GM18907 (cell line): ENCODE measurements around the gene ADSL.
"Not testable (repeated sequence)": the region's sequence is repeated elsewhere in the genome, so short reads cannot be mapped to it uniquely, and the experiment has no call there.

Experiments used
- ATAC-seq: cut with Tn5 transposase; IDR thresholded peaks from one replicate; pipeline ENCODE4 v1.9.1; 2021; ENCODE audit warnings: mild to moderate bottlenecking, moderate library complexity; ENCODE audit not compliant: unreplicated experiment

The ADSL gene

DNA sequence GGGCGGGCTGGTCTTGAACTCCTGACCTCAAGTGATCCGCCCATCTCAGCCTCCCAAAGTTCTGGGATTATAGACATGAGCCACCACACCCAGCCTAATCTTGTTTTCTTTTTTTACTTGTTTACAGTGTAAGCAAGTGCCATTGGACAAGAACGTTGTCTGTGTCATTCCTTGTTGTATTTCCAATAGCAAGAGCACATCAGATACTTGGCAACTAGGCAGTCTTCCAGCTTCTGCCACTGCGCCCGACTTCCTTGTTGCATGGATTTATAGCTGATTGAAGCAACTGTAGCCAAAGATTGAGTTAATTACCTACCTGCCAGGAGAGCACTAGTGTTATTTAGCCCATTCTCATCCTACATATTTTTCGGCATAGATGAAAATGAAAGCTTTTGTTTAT, 21.0 kb downstream of the ADSL start:
- ATAC-seq = no peak

- ATAC-seq = no peak
Observed at GRCh38 chr22:40368016-40368415, 21.7 kb downstream of the ADSL start.

DNA sequence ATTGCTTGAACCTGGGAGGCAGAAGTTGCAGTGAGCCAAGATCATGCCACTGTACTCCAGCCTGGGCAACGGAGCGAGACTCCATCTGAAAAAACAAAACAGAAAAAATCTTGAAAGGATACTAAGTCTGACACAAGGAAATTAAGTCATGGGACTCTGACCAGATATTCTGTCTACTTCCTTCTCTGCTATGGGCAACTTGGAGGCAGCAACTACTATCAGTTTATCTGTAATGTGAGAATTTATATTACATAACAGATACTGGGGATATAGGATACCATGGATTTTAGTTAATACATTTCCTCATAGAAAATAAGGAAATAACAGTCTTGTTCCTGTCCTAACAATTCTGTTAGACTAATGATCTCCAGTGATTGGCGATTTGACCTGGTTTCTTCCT, 22.5 kb downstream of the ADSL start:
- ATAC-seq = no peak

DNA sequence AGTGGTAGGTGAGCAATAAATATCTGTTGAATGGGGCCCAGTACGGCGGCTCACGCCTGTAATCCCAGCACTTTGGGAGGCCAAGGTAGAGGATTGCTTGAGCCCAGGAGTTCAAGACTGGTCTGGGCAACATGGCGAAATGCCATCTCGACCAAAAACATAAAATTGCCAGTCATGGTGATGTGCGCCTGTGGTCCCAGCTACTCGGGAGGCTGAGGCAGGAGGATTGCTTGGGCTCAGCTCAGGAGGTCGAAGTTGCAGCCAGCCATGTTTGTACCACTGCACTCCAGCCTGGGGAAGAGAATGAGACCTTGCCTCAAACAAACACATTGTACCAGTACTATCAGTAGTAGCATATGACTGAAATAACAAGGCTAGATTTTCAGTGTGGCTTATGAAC, 28.3 kb downstream of the ADSL start:
- ATAC-seq = no peak

GRCh38 chr22:40376149-40376548, 29.8 kb downstream of the ADSL start:
- no peak for ATAC-seq

- no peak for ATAC-seq
Observed at GRCh38 chr22:40377931-40378330, 31.6 kb downstream of the ADSL start.

- ATAC-seq = not testable (repeated sequence)
Observed at GRCh38 chr22:40378448-40378847, 32.1 kb downstream of the ADSL start.

GRCh38 chr22:40381461-40381860, 35.2 kb downstream of the ADSL start:
- ATAC-seq = no peak

DNA sequence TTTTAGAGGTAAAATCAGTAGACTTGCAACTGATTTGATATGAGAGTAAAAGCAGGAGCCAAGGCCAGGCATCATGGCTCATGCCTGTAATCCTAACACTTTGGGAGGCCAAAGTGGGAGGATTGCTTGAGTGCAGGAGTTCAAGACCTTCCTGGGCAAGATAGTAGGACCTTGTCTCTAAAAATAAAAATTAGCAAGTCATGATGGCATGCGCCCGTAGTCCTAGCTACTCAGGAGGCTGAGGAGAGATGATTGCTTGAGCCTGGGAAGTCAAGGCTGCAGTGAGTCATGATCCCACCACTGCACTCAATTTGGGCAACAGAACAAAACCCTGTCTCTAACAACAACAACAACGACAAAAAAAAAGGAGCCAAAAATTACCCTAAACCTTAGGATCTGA, 37.6 kb downstream of the ADSL start:
- no peak for ATAC-seq

DNA sequence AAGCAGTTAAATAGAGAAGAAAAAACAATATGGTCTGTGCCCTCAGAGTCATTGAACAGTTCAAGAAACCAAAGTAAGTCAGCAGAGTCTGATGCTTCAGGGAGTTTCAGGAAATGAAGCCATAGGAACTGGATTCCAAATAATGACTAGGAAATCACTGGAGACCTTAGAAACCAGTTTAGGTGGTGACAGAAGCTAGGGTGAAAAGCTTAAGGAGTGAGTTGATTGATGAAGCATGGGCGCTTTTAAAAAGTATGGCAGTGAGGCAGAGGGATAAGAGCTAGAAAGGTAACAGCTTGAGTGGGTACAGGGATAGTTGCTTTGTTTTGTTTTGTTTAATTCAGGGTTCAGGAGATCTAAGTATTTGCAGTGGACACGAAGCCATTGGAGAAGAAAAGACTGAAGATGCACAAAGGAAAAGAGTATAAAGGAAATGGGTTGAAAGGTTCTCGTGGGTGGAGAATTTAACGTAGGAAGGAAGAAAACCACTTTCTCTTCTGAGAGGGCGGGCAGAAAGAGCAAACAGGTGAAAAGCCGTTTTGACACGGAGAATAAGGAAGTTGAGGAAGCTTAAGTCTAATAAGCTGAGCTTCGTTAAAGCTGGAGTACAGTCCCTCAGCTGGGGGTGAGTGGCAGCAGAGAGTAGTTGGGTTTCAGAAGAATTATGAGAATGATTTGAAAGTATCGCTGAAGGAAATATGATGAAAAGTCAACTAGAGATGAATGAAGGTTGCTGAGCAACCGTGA, 38.9 kb downstream of the ADSL start:
- ATAC-seq = no peak

DNA sequence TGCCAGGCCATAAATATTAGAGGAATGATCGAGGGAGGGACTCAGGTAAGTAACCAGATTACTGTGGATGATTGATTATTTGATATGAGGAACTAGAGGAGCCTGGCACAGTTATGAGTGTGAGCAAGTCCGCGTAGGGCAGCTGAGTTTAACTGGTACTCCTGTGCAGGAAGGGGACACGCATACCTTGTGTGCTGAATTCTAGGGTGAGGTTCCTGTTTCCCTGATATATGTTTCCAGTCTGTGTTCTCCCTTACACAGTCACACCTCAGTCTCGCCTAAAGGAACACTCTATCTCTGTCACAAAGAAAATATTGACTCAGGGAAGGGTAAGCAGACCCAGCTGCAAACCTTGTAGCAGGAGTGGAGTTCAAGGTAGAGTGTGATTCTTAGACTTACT, 41.4 kb downstream of the ADSL start:
- ATAC-seq = no peak

GRCh38 chr22:40388231-40388630, 41.9 kb downstream of the ADSL start:
- ATAC-seq = no peak

DNA sequence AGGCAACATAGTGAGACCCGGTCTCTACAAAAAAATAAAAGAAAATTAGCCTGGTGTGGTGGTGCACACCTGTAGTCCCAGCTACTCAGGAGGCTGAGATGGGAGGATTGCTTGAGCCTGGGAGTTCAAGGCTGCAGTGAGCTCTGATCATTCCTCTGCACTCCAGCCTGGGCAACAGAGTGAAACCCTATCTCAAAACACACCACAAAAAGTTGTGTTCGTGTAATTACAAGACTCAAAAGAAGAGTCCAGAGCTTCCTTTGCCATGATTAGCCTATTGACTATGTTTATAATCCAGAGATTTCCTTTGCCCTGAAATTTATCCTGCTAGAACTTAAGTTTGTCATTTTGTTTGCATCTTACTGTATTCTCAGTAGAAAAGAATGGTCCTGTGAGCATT, 45.1 kb downstream of the ADSL start:
- no peak for ATAC-seq

DNA sequence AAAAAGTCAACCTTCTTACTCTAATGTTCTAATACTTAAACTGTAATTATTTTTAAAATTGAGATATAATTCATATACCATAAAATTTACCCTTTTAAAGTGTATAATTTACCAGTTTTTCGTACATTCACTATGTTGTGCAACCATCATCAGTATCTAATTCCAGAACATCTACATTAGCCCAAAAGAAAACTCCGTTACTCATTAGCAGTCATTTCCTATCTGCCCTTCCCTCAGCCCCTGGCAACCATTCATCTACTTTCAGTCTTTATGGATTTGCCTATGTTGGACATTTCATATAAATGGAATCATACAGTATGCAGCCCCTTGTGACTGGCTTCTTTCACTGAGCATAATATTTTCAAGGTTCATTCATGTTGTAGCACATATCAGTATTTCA, 46.3 kb downstream of the ADSL start:
- no peak for ATAC-seq

DNA sequence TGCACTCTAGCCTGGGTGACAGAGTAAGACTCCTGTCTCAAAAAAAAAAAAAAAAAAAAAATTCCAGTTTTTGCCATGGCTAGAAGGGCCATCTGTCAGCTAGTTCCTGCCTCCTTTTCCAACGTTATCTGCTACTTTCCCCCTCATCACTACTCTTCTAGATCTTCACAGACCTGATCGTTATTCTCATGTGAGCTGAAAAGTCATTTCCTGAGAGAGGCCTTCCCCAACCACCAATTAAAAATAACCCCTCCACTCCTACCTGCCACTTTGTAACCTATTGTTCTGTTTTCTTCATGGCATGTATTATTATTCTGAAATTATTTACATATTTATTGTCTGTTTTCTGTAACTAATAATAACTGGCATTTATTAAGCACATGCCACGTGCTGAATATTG, 48.3 kb downstream of the ADSL start:
- ATAC-seq = no peak

- no peak for ATAC-seq
Observed at GRCh38 chr22:40395607-40396006, 49.3 kb downstream of the ADSL start.

- no peak for ATAC-seq
Observed at GRCh38 chr22:40396882-40397281, 50.6 kb downstream of the ADSL start.

GRCh38 chr22:40397396-40397795, 51.1 kb downstream of the ADSL start:
- ATAC-seq = no peak

DNA sequence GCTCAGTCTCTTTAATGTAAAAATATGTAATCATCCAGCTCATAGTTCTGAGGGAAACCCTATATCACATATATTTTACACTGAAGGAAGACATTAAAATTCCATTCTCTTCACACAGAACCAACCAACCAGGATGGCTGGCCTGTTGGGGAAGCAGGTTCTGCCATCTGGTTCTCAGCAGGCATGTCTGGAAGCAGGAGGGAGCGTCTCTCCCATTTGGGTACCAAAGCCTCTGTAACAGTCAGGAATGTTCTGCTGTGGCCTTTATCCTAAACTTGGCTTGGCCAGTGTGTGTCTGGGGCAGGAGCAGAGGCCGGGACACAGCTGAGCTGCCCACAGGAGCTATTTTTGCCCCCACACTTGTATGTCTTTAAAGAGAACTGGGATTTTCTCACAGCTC, 53.3 kb downstream of the ADSL start:
- ATAC-seq = no peak

DNA sequence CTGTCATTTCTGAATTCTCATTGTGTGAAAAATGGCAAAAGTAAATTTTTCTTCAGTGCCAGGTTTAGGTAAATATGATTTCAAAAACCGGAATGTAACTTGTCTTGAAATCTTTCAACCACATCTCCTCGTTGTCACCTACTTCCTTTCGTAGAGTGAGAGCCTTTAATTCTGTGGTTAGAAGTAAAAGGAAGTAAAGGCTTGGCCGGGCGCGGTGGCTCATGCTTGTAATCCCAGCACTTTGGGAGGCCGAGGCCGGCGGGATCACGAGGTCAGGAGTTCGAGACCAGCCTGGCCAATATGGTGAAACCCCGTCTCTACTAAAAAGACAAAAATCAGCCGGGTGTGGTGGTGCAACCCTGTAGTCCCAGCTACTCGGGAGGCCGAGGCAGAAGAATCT, 53.9 kb downstream of the ADSL start:
- ATAC-seq = no peak

DNA sequence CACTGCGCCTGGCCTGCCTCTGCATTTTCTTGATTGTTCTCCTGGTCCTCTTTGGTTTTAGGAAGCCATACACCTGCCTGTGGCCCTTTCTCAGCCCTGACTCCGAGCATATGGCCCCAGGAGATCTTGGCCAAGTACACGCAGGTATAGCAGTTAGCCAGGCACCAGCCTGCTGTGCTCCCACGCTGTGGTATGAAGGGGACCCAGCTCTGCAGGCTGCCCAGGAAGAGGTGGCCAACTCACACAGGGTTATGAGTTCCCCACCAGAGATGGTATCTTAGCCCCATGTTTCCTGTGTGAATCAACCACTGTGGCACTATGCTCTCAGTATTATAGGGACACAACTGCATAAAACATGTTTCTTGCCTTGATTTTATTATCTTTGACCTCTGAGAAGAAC, 55.2 kb downstream of the ADSL start:
- ATAC-seq = no peak

- ATAC-seq = no peak
Observed at GRCh38 chr22:40401981-40402406, 55.7 kb downstream of the ADSL start.

DNA sequence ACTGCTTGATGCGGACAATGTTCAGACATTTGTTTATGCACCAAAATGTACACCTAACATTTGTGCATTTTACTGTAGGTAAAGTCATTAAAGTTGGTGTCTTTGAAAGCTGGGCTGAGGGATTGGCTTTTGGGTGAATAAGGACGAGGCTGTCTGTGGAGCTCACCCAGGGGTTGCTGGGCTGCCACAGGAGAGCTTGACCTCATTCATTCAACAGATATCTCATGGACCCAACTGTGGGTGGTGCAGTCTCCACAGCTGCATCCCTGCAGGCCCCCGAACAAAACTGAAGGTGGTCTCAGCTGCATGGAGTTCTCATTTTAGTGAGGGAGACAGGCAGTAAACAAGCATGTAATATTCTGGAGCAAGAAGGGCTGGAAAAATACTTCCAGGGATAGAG, 56.8 kb downstream of the ADSL start:
- no peak for ATAC-seq
